ENCODE data around the gene FRMD7. TPM values are rescaled to one million over a fixed set of nuclear protein-coding genes. Genes with fewer than 3 reads are reported as not detected.
A peak's percentile ranks its signal among the peaks of the same experiment; 100 is the strongest.

FRMD7 gene, protein sequence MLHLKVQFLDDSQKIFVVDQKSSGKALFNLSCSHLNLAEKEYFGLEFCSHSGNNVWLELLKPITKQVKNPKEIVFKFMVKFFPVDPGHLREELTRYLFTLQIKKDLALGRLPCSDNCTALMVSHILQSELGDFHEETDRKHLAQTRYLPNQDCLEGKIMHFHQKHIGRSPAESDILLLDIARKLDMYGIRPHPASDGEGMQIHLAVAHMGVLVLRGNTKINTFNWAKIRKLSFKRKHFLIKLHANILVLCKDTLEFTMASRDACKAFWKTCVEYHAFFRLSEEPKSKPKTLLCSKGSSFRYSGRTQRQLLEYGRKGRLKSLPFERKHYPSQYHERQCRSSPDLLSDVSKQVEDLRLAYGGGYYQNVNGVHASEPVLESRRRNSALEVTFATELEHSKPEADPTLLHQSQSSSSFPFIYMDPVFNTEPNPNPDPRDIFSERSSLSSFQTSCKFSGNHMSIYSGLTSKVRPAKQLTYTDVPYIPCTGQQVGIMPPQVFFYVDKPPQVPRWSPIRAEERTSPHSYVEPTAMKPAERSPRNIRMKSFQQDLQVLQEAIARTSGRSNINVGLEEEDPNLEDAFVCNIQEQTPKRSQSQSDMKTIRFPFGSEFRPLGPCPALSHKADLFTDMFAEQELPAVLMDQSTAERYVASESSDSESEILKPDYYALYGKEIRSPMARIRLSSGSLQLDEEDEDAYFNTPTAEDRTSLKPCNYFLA
- total RNA-seq (2022), result not detected in 2 replicates
- Bru-seq, nascent RNA, result percentile 6 among the genes with signal in this experiment
- BruChase-seq, experiment 1, labeled RNA remaining after a 6-hour chase, result percentile 12 among the genes with signal in this experiment
- BruChase-seq, experiment 2, labeled RNA remaining after a 2-hour chase, result percentile 18 among the genes with signal in this experiment
- long read RNA-seq, result 0 reads

DNA sequence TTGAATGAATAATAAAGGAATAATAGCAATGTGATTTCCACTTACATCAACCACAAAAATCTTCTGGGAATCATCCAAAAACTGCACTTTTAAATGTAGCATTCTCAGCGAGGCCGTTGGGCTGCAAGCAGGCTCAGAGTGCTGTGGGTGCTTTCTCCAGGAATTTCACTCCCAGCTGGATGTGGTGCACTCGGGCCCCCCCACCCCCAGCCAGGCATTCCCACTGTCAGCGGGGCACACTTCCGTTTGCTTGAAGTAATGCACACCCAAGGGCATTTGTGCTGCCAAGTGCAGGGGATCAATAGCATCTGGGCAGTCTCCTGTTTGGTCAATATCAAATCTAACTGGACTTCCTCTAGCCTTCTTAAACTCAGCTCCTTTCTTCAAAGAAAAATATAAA, at the start of gene FRMD7:
Gene FRMD7, minus strand, starts transcription at position 278 of the 400 bp plus-strand sequence. Its CDS starts 176 bp downstream, at position 102.
- H3K27me3 Mint-ChIP-seq (ENCODE audit: insufficient read depth, unreplicated experiment), result peaks cover 89% of the 10 kb centered on the region
- no TSS peak for BruUV-seq (replicated peaks)
- no peak within 1 kb of the TSS for H3K4me3 Mint-ChIP-seq (ENCODE audit: unreplicated experiment)
- H3K9me3 Mint-ChIP-seq (ENCODE audit: unreplicated experiment), result no peaks in the 10 kb centered on the region
- no peaks in the 10 kb centered on the region for H3K4me1 Mint-ChIP-seq (ENCODE audit: insufficient read depth, unreplicated experiment)
- ChIA-PET POLR2A (no interaction called here), CTCF (interaction anchor here (0.9 kb wide), 1 partner anchor 99 kb away, joined by 3 read pairs; no protein-coding TSS in a partner anchor)
- H3K27ac Mint-ChIP-seq (ENCODE audit: low read depth, unreplicated experiment), result no peak within 1 kb of the TSS
- TF ChIP-seq, protein P1, sequence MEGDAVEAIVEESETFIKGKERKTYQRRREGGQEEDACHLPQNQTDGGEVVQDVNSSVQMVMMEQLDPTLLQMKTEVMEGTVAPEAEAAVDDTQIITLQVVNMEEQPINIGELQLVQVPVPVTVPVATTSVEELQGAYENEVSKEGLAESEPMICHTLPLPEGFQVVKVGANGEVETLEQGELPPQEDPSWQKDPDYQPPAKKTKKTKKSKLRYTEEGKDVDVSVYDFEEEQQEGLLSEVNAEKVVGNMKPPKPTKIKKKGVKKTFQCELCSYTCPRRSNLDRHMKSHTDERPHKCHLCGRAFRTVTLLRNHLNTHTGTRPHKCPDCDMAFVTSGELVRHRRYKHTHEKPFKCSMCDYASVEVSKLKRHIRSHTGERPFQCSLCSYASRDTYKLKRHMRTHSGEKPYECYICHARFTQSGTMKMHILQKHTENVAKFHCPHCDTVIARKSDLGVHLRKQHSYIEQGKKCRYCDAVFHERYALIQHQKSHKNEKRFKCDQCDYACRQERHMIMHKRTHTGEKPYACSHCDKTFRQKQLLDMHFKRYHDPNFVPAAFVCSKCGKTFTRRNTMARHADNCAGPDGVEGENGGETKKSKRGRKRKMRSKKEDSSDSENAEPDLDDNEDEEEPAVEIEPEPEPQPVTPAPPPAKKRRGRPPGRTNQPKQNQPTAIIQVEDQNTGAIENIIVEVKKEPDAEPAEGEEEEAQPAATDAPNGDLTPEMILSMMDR (IDR thresholded peaks at IDR 0.05; ENCODE audit: unreplicated experiment), result no peak
- intact Hi-C loops (cut with micrococcal nuclease), result no loop called here
- DNase-seq (ENCODE audit: unreplicated experiment), result no peak
- no peaks in the 10 kb centered on the region for H3K36me3 Mint-ChIP-seq (ENCODE audit: insufficient read depth, unreplicated experiment)

DNA sequence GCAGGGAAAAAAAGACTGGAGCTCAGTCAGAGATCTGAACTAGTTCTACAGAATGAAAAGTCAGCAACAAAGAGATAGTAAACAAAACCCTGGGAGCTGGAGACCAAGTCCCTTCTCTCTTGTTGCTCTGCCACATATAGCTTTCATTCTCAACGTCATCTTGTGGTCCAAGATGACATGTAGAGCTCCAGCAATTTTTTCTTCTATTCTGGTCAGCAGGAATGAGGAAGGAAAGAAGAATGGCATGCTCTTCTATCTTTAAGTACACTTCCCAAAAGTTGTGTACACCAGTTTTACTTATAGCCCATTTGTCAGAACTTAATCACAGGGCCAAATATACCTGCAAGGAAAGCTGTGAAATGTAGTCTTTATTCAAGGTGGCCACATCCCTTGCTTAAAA, 45.8 kb upstream of the FRMD7 start:
- intact Hi-C loops (cut with micrococcal nuclease), result no loop called here
- H3K4me1 Mint-ChIP-seq (ENCODE audit: insufficient read depth, unreplicated experiment), result no peaks in the 10 kb centered on the region
- no peaks in the 10 kb centered on the region for H3K9me3 Mint-ChIP-seq (ENCODE audit: unreplicated experiment)
- CTCF ChIA-PET, result interaction anchor here (0.6 to 1.2 kb wide), 3 partner anchors 26 to 457 kb away, joined by 3 to 4 read pairs (median 3); no protein-coding TSS in a partner anchor
- TF ChIP-seq, protein P1 (IDR thresholded peaks at IDR 0.05; ENCODE audit: unreplicated experiment), result no peak
- BruUV-seq (replicated peaks), result no TSS peak
- H3K36me3 Mint-ChIP-seq (ENCODE audit: insufficient read depth, unreplicated experiment), result no peaks in the 10 kb centered on the region
- POLR2A ChIA-PET, result no interaction called here
- no peak for DNase-seq (ENCODE audit: unreplicated experiment)
- no peak overlapping the region for H3K27ac Mint-ChIP-seq (ENCODE audit: low read depth, unreplicated experiment)
- H3K27me3 Mint-ChIP-seq (ENCODE audit: insufficient read depth, unreplicated experiment), result no peaks in the 10 kb centered on the region
- H3K4me3 Mint-ChIP-seq (ENCODE audit: unreplicated experiment), result no peak overlapping the region

DNA sequence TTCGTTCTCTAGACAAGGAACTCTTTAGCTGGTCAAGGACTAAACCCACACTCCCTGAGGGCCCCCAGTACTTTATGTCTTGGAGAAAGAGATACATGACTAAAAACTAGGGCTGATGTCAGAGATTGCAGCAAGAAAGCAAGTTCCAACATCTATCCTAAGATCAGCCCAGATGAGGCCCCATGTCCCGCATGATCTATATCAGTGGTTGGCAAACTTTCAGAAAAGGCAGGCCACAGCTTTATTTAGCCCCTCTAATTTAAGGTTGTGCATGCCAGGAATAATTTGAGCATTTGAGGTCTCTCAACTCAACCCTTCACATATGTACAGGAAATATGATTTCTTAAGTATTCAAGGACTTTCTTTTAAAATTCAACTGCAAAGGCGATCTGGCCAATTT, 44.1 kb upstream of the FRMD7 start:
- Mint-ChIP-seq H3K27ac (ENCODE audit: low read depth, unreplicated experiment) (no peak overlapping the region), H3K4me1 (ENCODE audit: insufficient read depth, unreplicated experiment) (no peaks in the 10 kb centered on the region), H3K27me3 (ENCODE audit: insufficient read depth, unreplicated experiment) (peaks cover 6% of the 10 kb centered on the region), H3K4me3 (ENCODE audit: unreplicated experiment) (no peak overlapping the region), H3K36me3 (ENCODE audit: insufficient read depth, unreplicated experiment) (no peaks in the 10 kb centered on the region), H3K9me3 (ENCODE audit: unreplicated experiment) (no peaks in the 10 kb centered on the region)
- intact Hi-C loops (cut with micrococcal nuclease), result no loop called here
- CTCF ChIA-PET, result interaction anchor here (1.2 to 1.3 kb wide), 2 partner anchors 48 to 80 kb away, joined by 4 to 6 read pairs; no protein-coding TSS in a partner anchor
- BruUV-seq (replicated peaks), result no TSS peak
- DNase-seq (ENCODE audit: unreplicated experiment), result no peak
- TF ChIP-seq, protein P1 (IDR thresholded peaks at IDR 0.05; ENCODE audit: unreplicated experiment), result no peak
- POLR2A ChIA-PET, result interaction anchor here (0.5 kb wide), 1 partner anchor 42 kb away, joined by 3 read pairs; no protein-coding TSS in a partner anchor

DNA sequence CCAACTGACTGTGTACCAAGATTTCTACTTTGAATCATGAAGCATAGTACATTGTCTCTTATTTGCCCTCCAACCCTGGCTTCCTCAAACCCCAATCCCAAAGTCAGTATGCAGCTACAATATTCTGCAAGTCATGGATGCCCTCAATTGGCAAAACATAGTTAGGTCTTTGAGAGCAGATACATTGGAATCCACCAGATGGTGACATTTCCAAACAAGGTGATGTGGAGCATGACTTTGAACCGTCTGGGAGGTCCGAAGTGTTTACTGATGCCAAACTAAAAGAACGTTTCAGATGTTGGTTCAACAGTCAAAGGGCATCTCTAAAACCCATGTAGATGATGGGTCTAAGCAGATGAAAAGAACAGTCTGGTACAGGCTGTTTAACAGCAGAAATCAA, 43.7 kb upstream of the FRMD7 start:
- Mint-ChIP-seq H3K27ac (ENCODE audit: low read depth, unreplicated experiment) (no peak overlapping the region), H3K36me3 (ENCODE audit: insufficient read depth, unreplicated experiment) (no peaks in the 10 kb centered on the region), H3K9me3 (ENCODE audit: unreplicated experiment) (no peaks in the 10 kb centered on the region), H3K27me3 (ENCODE audit: insufficient read depth, unreplicated experiment) (peaks cover 9% of the 10 kb centered on the region), H3K4me3 (ENCODE audit: unreplicated experiment) (no peak overlapping the region), H3K4me1 (ENCODE audit: insufficient read depth, unreplicated experiment) (no peaks in the 10 kb centered on the region)
- DNase-seq (ENCODE audit: unreplicated experiment), result peak; percentile 8
- BruUV-seq (replicated peaks), result no TSS peak
- ChIA-PET CTCF (interaction anchor here (1.2 to 1.3 kb wide), 2 partner anchors 48 to 79 kb away, joined by 4 to 6 read pairs; no protein-coding TSS in a partner anchor), POLR2A (no interaction called here)
- intact Hi-C loops (cut with micrococcal nuclease), result no loop called here
- TF ChIP-seq, protein P1 (IDR thresholded peaks at IDR 0.05; ENCODE audit: unreplicated experiment), result no peak

Data from MCF 10A (cell line).